GM12878 (cell line): ENCODE results near the gene ARHGEF7. TPM values are rescaled to one million over a fixed set of nuclear protein-coding genes. Genes with fewer than 3 reads are reported as not detected.

ENCODE experiments used
- ATAC-seq: fragments of 200-7000 bp; cut with Tn5 transposase; 3 replicates; pipeline ENCODE4 v1.9.1; 2020; ENCODE audit warnings: mild to moderate bottlenecking, moderate library complexity
- BruUV-seq: library from RNA; stranded (reverse); fragments of 400-500 nt; replicated peaks from 2 replicates; lab custom pipeline; 2021; lab: Mats Ljungman, UMichigan
- CTCF ChIA-PET: fragments of 300-600 bp; sonication (Branson Sonifier 250); formaldehyde crosslinking; extraction: SDS; loops from one replicate; lab custom pipeline; 2021; ENCODE audit warnings: inconsistent platforms; lab: Yijun Ruan, JAX
- POLR2A ChIA-PET: fragments of 350-600 bp; formaldehyde crosslinking; extraction: SDS; loops from one replicate; lab custom pipeline; 2021; ENCODE audit warnings: inconsistent platforms; lab: Charles Lee
- RAD21 ChIA-PET: fragments of 300-600 bp; sonication (Branson Sonifier 250); formaldehyde crosslinking; loops from one replicate; lab custom pipeline; 2023; ENCODE audit warnings: antibody characterized with exemption; ENCODE audit not compliant: unreplicated experiment; lab: Charles Lee
- SMC1A ChIA-PET: fragments of 300-600 bp; sonication (Branson Sonifier 250); formaldehyde crosslinking; loops from one replicate; lab custom pipeline; 2023; ENCODE audit not compliant: unreplicated experiment, uncharacterized antibody; lab: Charles Lee
- DNase-seq: peaks from one replicate; pipeline ENCODE4 v3.0.0-alpha.2; 2011; ENCODE audit warnings: low read depth, low spot score
- FAIRE-seq: peaks from 3 replicates; lab custom pipeline; 2011; peaks lifted over from hg19 to GRCh38; lab: Jason Lieb, UNC
- H2AFZ ChIP-seq: 2 replicates; pipeline ENCODE4 v1.6.0; 2011; ENCODE audit warnings: low read depth, low read length, control low read depth; ENCODE audit not compliant: control insufficient read depth
- H3K27ac ChIP-seq: 2 replicates; pipeline ENCODE4 v1.5.1; 2011; ENCODE audit warnings: control low read depth; ENCODE audit not compliant: control insufficient read depth, insufficient read depth
- H3K27me3 ChIP-seq, 2 experiments: replicated peaks in 1 of 2; 2 replicates each; pipeline versions ENCODE4 v1.6.0 to v1.6.1; 2011; ENCODE audit warnings: low read length in 1 of 2; ENCODE audit not compliant: control insufficient read depth in 2 of 2, insufficient read depth in 2 of 2
- H3K36me3 ChIP-seq, 2 experiments: 2 replicates each; pipeline ENCODE4 v1.5.1; 2011; ENCODE audit warnings: low read length in 1 of 2; ENCODE audit not compliant: control insufficient read depth in 2 of 2, insufficient read depth in 2 of 2
- H3K4me1 ChIP-seq: 2 replicates; pipeline ENCODE4 v1.6.1; 2011; ENCODE audit warnings: mild to moderate bottlenecking, low read length, moderate library complexity, mixed read lengths; ENCODE audit not compliant: control insufficient read depth, insufficient read depth
- H3K4me2 ChIP-seq: 2 replicates; pipeline ENCODE4 v1.6.0; 2011; ENCODE audit warnings: control low read depth; ENCODE audit not compliant: control insufficient read depth, insufficient read depth
- H3K4me3 ChIP-seq: fragments of 200-600 bp; sonication (generic); 2 replicates; pipeline ENCODE4 v1.5.1; 2016
- H3K79me2 ChIP-seq: 2 replicates; pipeline ENCODE4 v1.6.0; 2011; ENCODE audit warnings: low read length; ENCODE audit not compliant: control insufficient read depth, insufficient read depth
- H3K9ac ChIP-seq: 2 replicates; pipeline ENCODE4 v1.8.0; 2011; ENCODE audit warnings: low read length, control low read depth, mixed read lengths; ENCODE audit not compliant: control insufficient read depth, insufficient read depth
- H3K9me3 ChIP-seq: replicated peaks from 3 replicates; pipeline ENCODE4 v1.5.1; 2011; ENCODE audit warnings: mild to moderate bottlenecking, low read length; ENCODE audit not compliant: control insufficient read depth, insufficient read depth
- H4K20me1 ChIP-seq: 2 replicates; pipeline ENCODE4 v1.6.0; 2011; ENCODE audit not compliant: control insufficient read depth, insufficient read depth
- FOXM1 ChIP-seq: IDR thresholded peaks from 2 replicates; pipeline ENCODE4 v1.6.1; 2012; ENCODE audit warnings: low read depth, mild to moderate bottlenecking, inconsistent platforms, low read length, moderate library complexity
- WGBS: methylation state at CpG from one replicate; pipeline ENCODE4 v1.1.6; 2016; ENCODE audit warnings: low lambda C conversion rate; ENCODE audit not compliant: insufficient replicate concordance, insufficient coverage; ENCODE audit errors: missing lambda C conversion rate; 5-methylcytosine and 5-hydroxymethylcytosine counted together
- in situ Hi-C: fragments of 300-500 bp; cut with MboI; formaldehyde crosslinking; loops from 9 replicates; pipeline ENCODE4 v1.14.3; 2018; ENCODE audit warnings: mixed read lengths
- intact Hi-C: fragments of 100-400 bp; cut with micrococcal nuclease; formaldehyde crosslinking; loops from one replicate; pipeline ENCODE4 v1.14.2; 2022; ENCODE audit not compliant: unreplicated experiment
- polyA plus RNA-seq, 11 experiments: library from polyadenylated mRNA; depleted of rRNA in 4 of 11; unstranded in 6 of 11; stranded (reverse) in 5 of 11; fragments of >200 nt; fragmentation: Nextera tagmentation in 4 of 11; fragmentation: Illumina TruSeq in 1 of 11; extraction: Ambion mirVana in 4 of 11; extraction: Trizol in 1 of 11; gene quantifications; 1 replicate in 1 of 11; 2 replicates in 10 of 11; pipeline versions ENCODE4 v1.2.1 to v1.2.3, GENCODE V29; 2011 to 2016; ENCODE audit warnings: inconsistent platforms in 2 of 11, missing spikeins in 2 of 11, low read depth in 1 of 11
- total RNA-seq, 4 experiments: library from RNA; depleted of rRNA in 3 of 4; stranded (reverse); fragments of >200 nt in 3 of 4; fragmentation: Illumina TruSeq in 1 of 4; extraction: Trizol in 1 of 4; gene quantifications; 2 replicates each; pipeline versions ENCODE4 v1.2.1 to v1.2.3, GENCODE V29; 2013 to 2021
- TF ChIP-seq, protein P1 (sequence below): fragments of 150-350 bp; IDR thresholded peaks from 2 replicates; pipeline ENCODE4 v1.6.1; 2016; ENCODE audit warnings: low read depth, low read length

ARHGEF7 gene
- total and polyA plus RNA-seq, 10 of the 15 experiments (the other 5 are each of a cell fraction or from before 2014, with no cell fraction given), result 4.7 to 65.5 (median 36.6) TPM

DNA sequence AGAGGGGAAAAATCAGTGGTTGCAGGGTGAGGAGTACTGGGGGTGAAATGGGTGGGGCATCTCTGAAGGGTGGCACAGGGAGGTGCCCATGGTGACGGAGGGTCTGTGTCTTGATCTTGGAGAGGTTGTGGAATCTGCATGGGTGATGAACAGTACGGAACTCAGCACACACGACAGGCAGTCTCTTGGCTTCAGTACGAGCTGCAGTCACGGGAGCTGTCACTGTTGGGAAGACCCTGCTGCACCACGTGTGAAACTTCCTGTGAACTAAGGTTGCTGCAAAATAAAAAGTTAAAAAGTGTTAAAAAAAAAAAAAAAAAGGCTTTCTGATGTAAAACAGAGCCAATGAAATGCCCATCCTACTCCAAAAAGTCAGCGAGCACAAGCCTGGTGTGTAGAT is 239.7 kb downstream of the ARHGEF7 start:
- intact Hi-C loops, result no loop called here
- no TSS peak for BruUV-seq
- H3K4me2 ChIP-seq, result no peak overlapping the region
- ChIA-PET POLR2A (no interaction called here), RAD21 (no interaction called here), CTCF (no interaction called here), SMC1A (no interaction called here)
- in situ Hi-C loops, result no loop called here
- H3K4me1 ChIP-seq, result no peaks in the 10 kb centered on the region
- no peaks in the 10 kb centered on the region for H3K36me3 ChIP-seq
- FAIRE-seq (no peak), ATAC-seq (no peak), DNase-seq (no peak)
- no peak overlapping the region for H3K9ac ChIP-seq
- H3K27me3 ChIP-seq, result no peaks in the 10 kb centered on the region
- no peaks in the 10 kb centered on the region for H4K20me1 ChIP-seq
- no peak overlapping the region for H3K27ac ChIP-seq
- H3K79me2 ChIP-seq, result no peaks in the 10 kb centered on the region
- no peaks in the 10 kb centered on the region for H3K9me3 ChIP-seq
- H3K4me3 ChIP-seq, result no peak overlapping the region
- H2AFZ ChIP-seq, result no peak overlapping the region
- TF ChIP-seq FOXM1, result no peak
- TF ChIP-seq, protein P1, sequence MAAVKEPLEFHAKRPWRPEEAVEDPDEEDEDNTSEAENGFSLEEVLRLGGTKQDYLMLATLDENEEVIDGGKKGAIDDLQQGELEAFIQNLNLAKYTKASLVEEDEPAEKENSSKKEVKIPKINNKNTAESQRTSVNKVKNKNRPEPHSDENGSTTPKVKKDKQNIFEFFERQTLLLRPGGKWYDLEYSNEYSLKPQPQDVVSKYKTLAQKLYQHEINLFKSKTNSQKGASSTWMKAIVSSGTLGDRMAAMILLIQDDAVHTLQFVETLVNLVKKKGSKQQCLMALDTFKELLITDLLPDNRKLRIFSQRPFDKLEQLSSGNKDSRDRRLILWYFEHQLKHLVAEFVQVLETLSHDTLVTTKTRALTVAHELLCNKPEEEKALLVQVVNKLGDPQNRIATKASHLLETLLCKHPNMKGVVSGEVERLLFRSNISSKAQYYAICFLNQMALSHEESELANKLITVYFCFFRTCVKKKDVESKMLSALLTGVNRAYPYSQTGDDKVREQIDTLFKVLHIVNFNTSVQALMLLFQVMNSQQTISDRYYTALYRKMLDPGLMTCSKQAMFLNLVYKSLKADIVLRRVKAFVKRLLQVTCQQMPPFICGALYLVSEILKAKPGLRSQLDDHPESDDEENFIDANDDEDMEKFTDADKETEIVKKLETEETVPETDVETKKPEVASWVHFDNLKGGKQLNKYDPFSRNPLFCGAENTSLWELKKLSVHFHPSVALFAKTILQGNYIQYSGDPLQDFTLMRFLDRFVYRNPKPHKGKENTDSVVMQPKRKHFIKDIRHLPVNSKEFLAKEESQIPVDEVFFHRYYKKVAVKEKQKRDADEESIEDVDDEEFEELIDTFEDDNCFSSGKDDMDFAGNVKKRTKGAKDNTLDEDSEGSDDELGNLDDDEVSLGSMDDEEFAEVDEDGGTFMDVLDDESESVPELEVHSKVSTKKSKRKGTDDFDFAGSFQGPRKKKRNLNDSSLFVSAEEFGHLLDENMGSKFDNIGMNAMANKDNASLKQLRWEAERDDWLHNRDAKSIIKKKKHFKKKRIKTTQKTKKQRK, result no peak
- 37% methylated on average over 5 of the region's 7 CpGs for WGBS

Other genes with a start within 250 kb of the ARHGEF7 start
- 121 and 123 TPM in 2 replicates for gene ANKRD10, start 200.2 kb upstream of the ARHGEF7 start, total RNA-seq (2014; rRNA removed)
- 99.9 and 134 TPM in 2 replicates for gene ANKRD10, start 200.2 kb upstream of the ARHGEF7 start, total RNA-seq (2014; rRNA removed; fragmentation: Illumina TruSeq; extraction: Trizol)
- 82.4 and 99.4 TPM in 2 replicates for gene ANKRD10, start 200.2 kb upstream of the ARHGEF7 start, total RNA-seq (2021)
- 199 and 280 TPM in 2 replicates for gene ANKRD10, start 200.2 kb upstream of the ARHGEF7 start, polyA plus RNA-seq (2011; rRNA removed)
- gene ANKRD10, start 200.2 kb upstream of the ARHGEF7 start, polyA plus RNA-seq (2014; fragmentation: Illumina TruSeq; extraction: Trizol), result 54.8 and 70.4 TPM in 2 replicates
- gene ANKRD10, start 200.2 kb upstream of the ARHGEF7 start, polyA plus RNA-seq (2014; fragmentation: Nextera tagmentation; extraction: Ambion mirVana), result 10 to 100 TPM; 47.1 to 62.3 TPM
- 90.2 and 90.8 TPM in 2 replicates for gene ANKRD10, start 200.2 kb upstream of the ARHGEF7 start, polyA plus RNA-seq (2014; rRNA removed)
- gene ANKRD10, start 200.2 kb upstream of the ARHGEF7 start, polyA plus RNA-seq (2016; fragmentation: Nextera tagmentation; extraction: Ambion mirVana), result 100 to 1,000 TPM in 1 of 2 experiments, 10 to 100 TPM in 1; 95.1 to 101 TPM
- not detected in 2 replicates for gene TEX29, start 205.3 kb downstream of the ARHGEF7 start, total RNA-seq (2014; rRNA removed)
- not detected in 2 replicates for gene TEX29, start 205.3 kb downstream of the ARHGEF7 start, total RNA-seq (2014; rRNA removed; fragmentation: Illumina TruSeq; extraction: Trizol)
- not detected in 2 replicates for gene TEX29, start 205.3 kb downstream of the ARHGEF7 start, total RNA-seq (2021)
- gene TEX29, start 205.3 kb downstream of the ARHGEF7 start, polyA plus RNA-seq (2011; rRNA removed), result 0.30 and 0.35 TPM in 2 replicates
- gene TEX29, start 205.3 kb downstream of the ARHGEF7 start, polyA plus RNA-seq (2014; fragmentation: Illumina TruSeq; extraction: Trizol), result not detected in 2 replicates
- gene TEX29, start 205.3 kb downstream of the ARHGEF7 start, polyA plus RNA-seq (2014; fragmentation: Nextera tagmentation; extraction: Ambion mirVana), result under 1 TPM in 1 of 2 experiments, not detected in 1; 0.14 TPM
- gene TEX29, start 205.3 kb downstream of the ARHGEF7 start, polyA plus RNA-seq (2014; rRNA removed), result 0.18 and 0.22 TPM in 2 replicates
- gene TEX29, start 205.3 kb downstream of the ARHGEF7 start, polyA plus RNA-seq (2016; fragmentation: Nextera tagmentation; extraction: Ambion mirVana), result not detected